Sigmoid colon (tissue), 4 donors: ENCODE data around the gene ANKRD44.

Source experiments
- EP300 ChIP-seq, 4 donors: sonication (generic); formaldehyde crosslinking; IDR thresholded peaks; one replicate each; pipeline ENCODE4 v1.6.1; 2017; ENCODE audit warnings: antibody characterized with exemption in 4 of 4
- POLR2AphosphoS5 ChIP-seq, 4 donors: sonication (generic); formaldehyde crosslinking; IDR thresholded peaks; one replicate each; pipeline ENCODE4 v1.6.1; 2017; ENCODE audit warnings: antibody characterized with exemption in 4 of 4
- TF ChIP-seq, protein P1 (sequence below), 4 experiments: fragments of 450-650 bp in 3 of 4; fragments of 200-600 bp in 1 of 4; IDR thresholded peaks; one replicate each; pipeline ENCODE4 v1.5.1; 2016 to 2019; ENCODE audit warnings: antibody characterized with exemption in 4 of 4, mild to moderate bottlenecking in 3 of 4, moderate library complexity in 2 of 4

DNA sequence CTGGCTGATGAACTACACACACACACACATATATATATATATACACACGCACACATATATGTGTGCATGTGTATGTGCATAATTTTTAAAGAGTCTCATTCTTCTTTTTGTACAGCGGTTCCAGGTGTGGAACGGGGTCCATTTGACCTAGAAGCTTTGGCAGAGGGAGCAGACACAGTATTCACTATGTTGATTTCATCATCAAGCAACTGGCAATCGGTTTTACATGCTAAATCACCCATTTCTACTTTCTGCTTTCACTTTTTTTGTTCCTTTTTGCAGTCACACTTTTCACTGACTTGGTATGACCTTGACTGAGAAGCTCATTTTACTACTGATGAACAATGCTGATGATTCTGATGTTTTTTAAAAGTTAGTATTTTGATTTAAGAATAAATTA is 321.1 kb downstream of the ANKRD44 start:
- TF ChIP-seq, protein P1, sequence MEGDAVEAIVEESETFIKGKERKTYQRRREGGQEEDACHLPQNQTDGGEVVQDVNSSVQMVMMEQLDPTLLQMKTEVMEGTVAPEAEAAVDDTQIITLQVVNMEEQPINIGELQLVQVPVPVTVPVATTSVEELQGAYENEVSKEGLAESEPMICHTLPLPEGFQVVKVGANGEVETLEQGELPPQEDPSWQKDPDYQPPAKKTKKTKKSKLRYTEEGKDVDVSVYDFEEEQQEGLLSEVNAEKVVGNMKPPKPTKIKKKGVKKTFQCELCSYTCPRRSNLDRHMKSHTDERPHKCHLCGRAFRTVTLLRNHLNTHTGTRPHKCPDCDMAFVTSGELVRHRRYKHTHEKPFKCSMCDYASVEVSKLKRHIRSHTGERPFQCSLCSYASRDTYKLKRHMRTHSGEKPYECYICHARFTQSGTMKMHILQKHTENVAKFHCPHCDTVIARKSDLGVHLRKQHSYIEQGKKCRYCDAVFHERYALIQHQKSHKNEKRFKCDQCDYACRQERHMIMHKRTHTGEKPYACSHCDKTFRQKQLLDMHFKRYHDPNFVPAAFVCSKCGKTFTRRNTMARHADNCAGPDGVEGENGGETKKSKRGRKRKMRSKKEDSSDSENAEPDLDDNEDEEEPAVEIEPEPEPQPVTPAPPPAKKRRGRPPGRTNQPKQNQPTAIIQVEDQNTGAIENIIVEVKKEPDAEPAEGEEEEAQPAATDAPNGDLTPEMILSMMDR (IDR thresholded peaks at IDR 0.05) = no peak
- TF ChIP-seq EP300 (IDR thresholded peaks at IDR 0.05) (no peak), POLR2AphosphoS5 (IDR thresholded peaks at IDR 0.05) (no peak)
